HepG2 (cell line): ENCODE measurements around the gene IFT172. TPM values are rescaled to one million over a fixed set of nuclear protein-coding genes. Genes with fewer than 3 reads are reported as not detected.

Experiments used
- BHLHE40 ChIP-seq: IDR thresholded peaks from 2 replicates; pipeline ENCODE4 v1.6.1; 2011; ENCODE audit warnings: low read length, improper control_type of control experiment
- DR1 ChIP-seq: sonication (generic); formaldehyde crosslinking; IDR thresholded peaks from 2 replicates; pipeline ENCODE4 v1.8.0; 2021; ENCODE audit warnings: mild to moderate bottlenecking, missing genetic modification reagents, inconsistent platforms
- FLYWCH1 ChIP-seq: sonication (generic); formaldehyde crosslinking; IDR thresholded peaks from 2 replicates; pipeline ENCODE4 v1.8.1; 2023; ENCODE audit warnings: mild to moderate bottlenecking, missing genetic modification reagents
- HOXA9 ChIP-seq: sonication (generic); formaldehyde crosslinking; IDR thresholded peaks from 2 replicates; pipeline ENCODE4 v1.8.1; 2022; ENCODE audit warnings: missing genetic modification reagents, mild to moderate bottlenecking, moderate library complexity, borderline replicate concordance
- KDM1A ChIP-seq: IDR thresholded peaks from 2 replicates; pipeline ENCODE4 v1.6.1; 2016; ENCODE audit warnings: missing compliant biosample characterization
- NFE2L1 ChIP-seq: sonication (generic); formaldehyde crosslinking; IDR thresholded peaks from 2 replicates; pipeline ENCODE4 v1.4.0; 2020; ENCODE audit warnings: missing genetic modification reagents, mild to moderate bottlenecking, borderline replicate concordance
- RFX1 ChIP-seq: fragments of 450-650 bp; IDR thresholded peaks from 2 replicates; pipeline ENCODE4 v1.6.1; 2017
- RFX3 ChIP-seq: IDR thresholded peaks from 2 replicates; pipeline ENCODE4 v1.6.1; 2016; ENCODE audit warnings: missing biosample characterization, missing genetic modification reagents
- SAFB2 ChIP-seq: sonication (generic); formaldehyde crosslinking; IDR thresholded peaks from 2 replicates; pipeline ENCODE4 v1.5.1; 2020; ENCODE audit warnings: missing genetic modification reagents, low read depth, mild to moderate bottlenecking, borderline replicate concordance
- TOE1 ChIP-seq: sonication (generic); formaldehyde crosslinking; IDR thresholded peaks from 2 replicates; pipeline ENCODE4 v1.4.0; 2020; ENCODE audit warnings: mild to moderate bottlenecking, missing genetic modification reagents
- TRAFD1 ChIP-seq: sonication (generic); formaldehyde crosslinking; IDR thresholded peaks from 2 replicates; pipeline ENCODE4 v1.5.1; 2020; ENCODE audit warnings: missing genetic modification reagents, mild to moderate bottlenecking, borderline replicate concordance
- ZBTB34 ChIP-seq: sonication (generic); formaldehyde crosslinking; IDR thresholded peaks from 2 replicates; pipeline ENCODE4 v1.8.0; 2022; ENCODE audit warnings: mild to moderate bottlenecking, missing genetic modification reagents
- ZNF501 ChIP-seq: sonication (generic); formaldehyde crosslinking; IDR thresholded peaks from 2 replicates; pipeline ENCODE4 v1.5.1; 2020; ENCODE audit warnings: mild to moderate bottlenecking, moderate library complexity, missing genetic modification reagents
- ZSCAN25 ChIP-seq: sonication (generic); formaldehyde crosslinking; IDR thresholded peaks from 2 replicates; pipeline ENCODE4 v1.8.0; 2022; ENCODE audit warnings: mild to moderate bottlenecking, missing genetic modification reagents
- polyA plus RNA-seq, 8 experiments: library from polyadenylated mRNA; depleted of rRNA in 3 of 8; stranded (reverse) in 7 of 8; unstranded in 1 of 8; fragments of >200 nt; fragmentation: Illumina TruSeq in 4 of 8; extraction: Trizol in 4 of 8; gene quantifications; 2 replicates each; pipeline versions ENCODE4 v1.2.1 to v1.2.3, GENCODE V29; 2011 to 2016; ENCODE audit warnings: low read depth in 4 of 8, missing spikeins in 1 of 8, mixed read lengths in 1 of 8; ENCODE audit not compliant: insufficient read depth in 1 of 8
- total RNA-seq, 5 experiments: library from RNA; depleted of rRNA; stranded (reverse); fragments of >200 nt; fragmentation: Illumina TruSeq; extraction: Trizol; gene quantifications; 2 replicates each; pipeline ENCODE4 v1.2.3, GENCODE V29; 2016; ENCODE audit warnings: low read depth in 1 of 5
- TF ChIP-seq, protein P1 (sequence below): sonication (generic); formaldehyde crosslinking; IDR thresholded peaks from 2 replicates; pipeline ENCODE4 v1.4.0; 2020; ENCODE audit warnings: low read depth, missing genetic modification reagents
- TF ChIP-seq, protein P2 (sequence below): sonication (generic); formaldehyde crosslinking; IDR thresholded peaks from 2 replicates; pipeline ENCODE4 v1.4.0; 2020; ENCODE audit warnings: missing genetic modification reagents
- TF ChIP-seq, protein P3 (sequence below): sonication (generic); formaldehyde crosslinking; IDR thresholded peaks from 2 replicates; pipeline ENCODE4 v1.9.0; 2021; ENCODE audit warnings: missing genetic modification reagents, mild to moderate bottlenecking, borderline replicate concordance

Gene IFT172
- total and polyA plus RNA-seq, 2 of the 13 experiments (the other 11 are each of a cell fraction or from before 2014, with no cell fraction given): 21.6 to 35.7 TPM

DNA sequence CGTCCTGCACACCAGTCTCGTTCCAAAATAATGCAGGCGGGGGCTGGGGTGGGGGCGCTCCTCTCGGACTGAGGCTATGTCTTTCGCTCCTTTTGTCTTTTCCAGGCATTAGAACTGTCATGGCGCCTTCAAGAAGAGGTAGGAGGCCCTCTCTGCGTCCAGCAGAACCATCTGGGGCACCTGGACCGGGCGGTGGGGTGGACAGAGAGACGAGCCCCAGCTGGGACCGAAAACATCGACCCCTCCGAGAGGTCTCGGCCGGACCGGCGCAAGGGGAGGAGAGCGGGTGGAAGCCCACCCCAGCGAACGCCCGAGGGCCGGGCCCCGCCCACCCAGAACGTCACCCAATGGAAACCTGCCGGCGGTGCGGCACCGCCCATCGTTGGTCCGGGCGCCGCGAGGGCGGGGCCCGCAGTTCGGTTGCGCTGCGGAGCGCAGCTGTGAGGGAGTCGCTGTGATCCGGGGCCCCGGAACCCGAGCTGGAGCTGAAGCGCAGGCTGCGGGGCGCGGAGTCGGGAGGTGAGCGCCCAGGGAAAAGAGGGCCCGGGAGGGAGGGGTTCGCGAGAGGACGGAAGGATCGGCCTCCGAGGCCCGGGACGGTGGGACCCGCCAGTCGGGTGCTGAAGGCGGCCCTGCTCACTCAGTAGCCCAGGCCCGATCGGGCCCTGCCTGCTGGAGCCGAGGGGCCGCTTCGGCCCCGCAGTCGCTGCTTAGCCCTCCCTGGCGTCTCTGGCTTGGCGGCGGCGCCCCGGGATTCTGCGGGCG, 61.1 kb downstream of the IFT172 start, which contains the start of gene NRBP1 (continued):
- TF ChIP-seq DR1 (CRISPR knock-in tag) (peak; percentile 79), ZNF501 (CRISPR knock-in tag) (peak; percentile 94), ZSCAN25 (CRISPR knock-in tag) (0 out of 2 replicates have a peak, but pooled peaks have one; percentile 47), KDM1A (CRISPR knock-in tag) (no peak), TOE1 (CRISPR knock-in tag) (no peak), BHLHE40 (no peak), NFE2L1 (CRISPR knock-in tag) (peak; percentile 71), FLYWCH1 (CRISPR knock-in tag) (peak; percentile 85; the same call in 1 of the 2 replicates), ZBTB34 (CRISPR knock-in tag) (0 out of 2 replicates have a peak, but pooled peaks have one; percentile 13), HOXA9 (CRISPR knock-in tag) (no peak), TRAFD1 (CRISPR knock-in tag) (no peak), SAFB2 (CRISPR knock-in tag) (peak; percentile 89), RFX3 (CRISPR knock-in tag) (peak; percentile 9; the same call in 1 of the 2 replicates), RFX1 (no peak; the same call in 1 of the 2 replicates)
- TF ChIP-seq, protein P1, sequence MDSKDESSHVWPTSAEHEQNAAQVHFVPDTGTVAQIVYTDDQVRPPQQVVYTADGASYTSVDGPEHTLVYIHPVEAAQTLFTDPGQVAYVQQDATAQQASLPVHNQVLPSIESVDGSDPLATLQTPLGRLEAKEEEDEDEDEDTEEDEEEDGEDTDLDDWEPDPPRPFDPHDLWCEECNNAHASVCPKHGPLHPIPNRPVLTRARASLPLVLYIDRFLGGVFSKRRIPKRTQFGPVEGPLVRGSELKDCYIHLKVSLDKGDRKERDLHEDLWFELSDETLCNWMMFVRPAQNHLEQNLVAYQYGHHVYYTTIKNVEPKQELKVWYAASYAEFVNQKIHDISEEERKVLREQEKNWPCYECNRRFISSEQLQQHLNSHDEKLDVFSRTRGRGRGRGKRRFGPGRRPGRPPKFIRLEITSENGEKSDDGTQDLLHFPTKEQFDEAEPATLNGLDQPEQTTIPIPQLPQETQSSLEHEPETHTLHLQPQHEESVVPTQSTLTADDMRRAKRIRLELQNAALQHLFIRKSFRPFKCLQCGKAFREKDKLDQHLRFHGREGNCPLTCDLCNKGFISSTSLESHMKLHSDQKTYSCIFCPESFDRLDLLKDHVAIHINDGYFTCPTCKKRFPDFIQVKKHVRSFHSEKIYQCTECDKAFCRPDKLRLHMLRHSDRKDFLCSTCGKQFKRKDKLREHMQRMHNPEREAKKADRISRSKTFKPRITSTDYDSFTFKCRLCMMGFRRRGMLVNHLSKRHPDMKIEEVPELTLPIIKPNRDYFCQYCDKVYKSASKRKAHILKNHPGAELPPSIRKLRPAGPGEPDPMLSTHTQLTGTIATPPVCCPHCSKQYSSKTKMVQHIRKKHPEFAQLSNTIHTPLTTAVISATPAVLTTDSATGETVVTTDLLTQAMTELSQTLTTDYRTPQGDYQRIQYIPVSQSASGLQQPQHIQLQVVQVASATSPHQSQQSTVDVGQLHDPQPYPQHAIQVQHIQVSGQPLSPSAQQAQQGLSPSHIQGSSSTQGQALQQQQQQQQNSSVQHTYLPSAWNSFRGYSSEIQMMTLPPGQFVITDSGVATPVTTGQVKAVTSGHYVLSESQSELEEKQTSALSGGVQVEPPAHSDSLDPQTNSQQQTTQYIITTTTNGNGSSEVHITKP (CRISPR knock-in tag): peak; percentile 96
- TF ChIP-seq, protein P2, sequence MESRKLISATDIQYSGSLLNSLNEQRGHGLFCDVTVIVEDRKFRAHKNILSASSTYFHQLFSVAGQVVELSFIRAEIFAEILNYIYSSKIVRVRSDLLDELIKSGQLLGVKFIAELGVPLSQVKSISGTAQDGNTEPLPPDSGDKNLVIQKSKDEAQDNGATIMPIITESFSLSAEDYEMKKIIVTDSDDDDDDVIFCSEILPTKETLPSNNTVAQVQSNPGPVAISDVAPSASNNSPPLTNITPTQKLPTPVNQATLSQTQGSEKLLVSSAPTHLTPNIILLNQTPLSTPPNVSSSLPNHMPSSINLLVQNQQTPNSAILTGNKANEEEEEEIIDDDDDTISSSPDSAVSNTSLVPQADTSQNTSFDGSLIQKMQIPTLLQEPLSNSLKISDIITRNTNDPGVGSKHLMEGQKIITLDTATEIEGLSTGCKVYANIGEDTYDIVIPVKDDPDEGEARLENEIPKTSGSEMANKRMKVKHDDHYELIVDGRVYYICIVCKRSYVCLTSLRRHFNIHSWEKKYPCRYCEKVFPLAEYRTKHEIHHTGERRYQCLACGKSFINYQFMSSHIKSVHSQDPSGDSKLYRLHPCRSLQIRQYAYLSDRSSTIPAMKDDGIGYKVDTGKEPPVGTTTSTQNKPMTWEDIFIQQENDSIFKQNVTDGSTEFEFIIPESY (CRISPR knock-in tag): 0 out of 2 replicates have a peak, but pooled peaks have one; percentile 25
- TF ChIP-seq, protein P3, sequence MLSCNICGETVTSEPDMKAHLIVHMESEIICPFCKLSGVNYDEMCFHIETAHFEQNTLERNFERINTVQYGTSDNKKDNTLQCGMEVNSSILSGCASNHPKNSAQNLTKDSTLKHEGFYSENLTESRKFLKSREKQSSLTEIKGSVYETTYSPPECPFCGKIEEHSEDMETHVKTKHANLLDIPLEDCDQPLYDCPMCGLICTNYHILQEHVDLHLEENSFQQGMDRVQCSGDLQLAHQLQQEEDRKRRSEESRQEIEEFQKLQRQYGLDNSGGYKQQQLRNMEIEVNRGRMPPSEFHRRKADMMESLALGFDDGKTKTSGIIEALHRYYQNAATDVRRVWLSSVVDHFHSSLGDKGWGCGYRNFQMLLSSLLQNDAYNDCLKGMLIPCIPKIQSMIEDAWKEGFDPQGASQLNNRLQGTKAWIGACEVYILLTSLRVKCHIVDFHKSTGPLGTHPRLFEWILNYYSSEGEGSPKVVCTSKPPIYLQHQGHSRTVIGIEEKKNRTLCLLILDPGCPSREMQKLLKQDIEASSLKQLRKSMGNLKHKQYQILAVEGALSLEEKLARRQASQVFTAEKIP (CRISPR knock-in tag): no peak
